NCI-H128 (cell line): ENCODE results near the gene STK17A.

Experiments
- DNase-seq: peaks from one replicate; lab custom pipeline; 2025; ENCODE audit not compliant: unreplicated experiment; lab: John Stamatoyannopoulos, UW

Gene STK17A

DNA sequence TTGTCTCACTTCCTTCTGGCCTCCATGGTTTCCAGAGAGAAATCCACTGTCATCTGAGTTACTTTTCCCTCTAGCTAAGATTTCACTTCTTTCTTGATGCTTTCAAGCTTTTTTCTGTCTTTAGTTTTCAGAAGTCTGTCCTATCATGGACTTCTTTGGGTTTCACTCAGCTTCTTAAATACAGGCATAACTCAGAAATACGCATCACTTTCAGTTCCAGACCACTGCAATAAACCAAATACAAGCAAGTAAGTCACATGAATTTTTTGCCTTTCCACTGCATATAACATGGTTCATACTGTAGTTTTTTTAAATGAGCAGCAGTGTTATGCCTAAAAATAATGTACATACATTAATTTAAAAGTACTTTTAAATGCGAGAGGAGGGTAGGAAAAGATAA is 48.7 kb downstream of the STK17A start:
- DNase-seq, result no peak

DNA sequence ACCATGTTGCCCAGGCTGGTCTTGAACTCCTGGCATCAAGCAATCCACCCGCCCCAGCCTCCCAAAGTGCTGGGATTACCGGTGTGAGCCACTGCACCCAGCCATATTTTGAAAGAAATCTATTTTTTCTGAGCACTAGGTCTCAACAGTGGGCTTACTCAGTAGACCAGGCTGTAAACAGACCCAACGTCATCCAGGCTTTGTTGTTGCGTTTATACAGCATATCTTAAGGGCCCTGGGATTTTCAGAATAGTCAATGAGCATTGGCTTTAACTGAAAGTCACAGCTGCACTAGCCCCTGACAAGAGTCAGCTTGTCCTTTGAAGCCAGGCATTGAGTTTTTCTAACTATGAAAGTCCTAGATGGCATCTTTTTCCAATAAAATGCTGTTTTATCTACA is 49.8 kb downstream of the STK17A start:
- DNase-seq, result no peak

DNA sequence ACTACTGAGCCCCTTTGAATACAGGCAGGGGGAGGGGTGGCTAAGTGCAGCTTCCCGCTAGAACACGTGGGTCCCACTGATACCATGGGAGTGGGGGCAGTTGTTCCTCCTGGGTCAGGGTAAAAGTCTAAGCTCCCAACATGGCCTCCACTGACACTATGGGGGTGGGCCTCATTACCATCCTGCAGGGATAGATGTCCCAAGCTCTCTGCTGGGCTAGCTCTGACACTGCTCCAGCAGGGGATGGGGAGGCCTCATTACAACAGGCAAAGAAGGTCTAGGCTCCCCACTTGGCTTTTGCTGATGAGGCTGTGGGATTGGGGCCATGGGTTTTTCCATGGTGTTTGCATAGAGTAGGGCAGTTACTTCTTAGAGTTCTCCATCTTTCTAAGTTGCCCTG is 51.5 kb downstream of the STK17A start:
- no peak for DNase-seq

DNA sequence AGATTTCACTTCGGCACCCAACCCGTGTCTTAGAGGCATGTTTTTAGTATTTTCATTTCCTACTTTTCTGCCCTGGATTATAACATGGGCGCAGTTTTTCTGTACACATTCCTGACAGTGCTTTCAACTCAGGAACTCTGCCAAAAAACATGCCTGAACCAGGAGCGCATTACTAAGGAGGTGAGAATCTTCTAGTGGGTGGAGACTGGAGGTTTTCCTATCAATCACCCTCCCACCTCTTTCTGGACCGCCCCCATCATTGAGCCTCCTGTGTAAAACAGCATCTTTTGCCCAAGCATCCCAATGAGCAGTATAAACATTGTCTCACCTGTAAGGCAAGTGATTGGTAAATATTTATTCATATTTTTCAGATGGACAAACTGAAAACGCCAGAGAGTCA is 53.2 kb downstream of the STK17A start:
- no peak for DNase-seq

DNA sequence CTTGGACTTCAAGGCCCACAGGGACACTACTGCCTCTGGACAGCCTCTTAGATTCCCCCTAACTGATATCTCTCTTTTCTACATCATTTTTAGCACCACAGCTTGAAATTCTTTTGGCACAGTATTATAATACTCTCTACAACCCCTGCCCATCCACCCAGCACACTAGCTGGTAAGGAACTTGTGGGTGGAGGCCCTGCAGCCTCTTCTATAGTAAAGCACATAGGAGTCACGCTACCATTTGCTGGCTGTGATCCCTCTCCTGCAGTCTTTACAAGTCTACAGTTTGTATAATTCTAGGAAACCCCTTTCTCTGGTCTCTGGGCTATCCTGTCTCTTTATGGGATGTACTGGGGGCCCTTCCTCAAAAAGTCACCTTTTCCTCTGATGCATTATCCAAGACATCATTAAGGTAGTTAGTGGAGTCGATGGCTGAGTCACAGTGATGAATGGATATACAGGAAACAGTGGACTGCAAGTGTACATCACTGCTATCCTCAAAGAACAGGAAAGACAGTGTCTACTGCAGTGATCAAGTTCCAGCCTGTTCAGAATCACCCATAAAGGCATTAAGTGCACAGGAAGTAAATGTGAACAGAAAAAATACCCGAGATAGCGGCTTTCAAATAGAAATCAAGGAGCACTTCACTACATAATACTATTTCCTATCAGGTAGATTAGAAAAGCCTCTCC is 54.4 kb downstream of the STK17A start:
- DNase-seq, result no peak

DNA sequence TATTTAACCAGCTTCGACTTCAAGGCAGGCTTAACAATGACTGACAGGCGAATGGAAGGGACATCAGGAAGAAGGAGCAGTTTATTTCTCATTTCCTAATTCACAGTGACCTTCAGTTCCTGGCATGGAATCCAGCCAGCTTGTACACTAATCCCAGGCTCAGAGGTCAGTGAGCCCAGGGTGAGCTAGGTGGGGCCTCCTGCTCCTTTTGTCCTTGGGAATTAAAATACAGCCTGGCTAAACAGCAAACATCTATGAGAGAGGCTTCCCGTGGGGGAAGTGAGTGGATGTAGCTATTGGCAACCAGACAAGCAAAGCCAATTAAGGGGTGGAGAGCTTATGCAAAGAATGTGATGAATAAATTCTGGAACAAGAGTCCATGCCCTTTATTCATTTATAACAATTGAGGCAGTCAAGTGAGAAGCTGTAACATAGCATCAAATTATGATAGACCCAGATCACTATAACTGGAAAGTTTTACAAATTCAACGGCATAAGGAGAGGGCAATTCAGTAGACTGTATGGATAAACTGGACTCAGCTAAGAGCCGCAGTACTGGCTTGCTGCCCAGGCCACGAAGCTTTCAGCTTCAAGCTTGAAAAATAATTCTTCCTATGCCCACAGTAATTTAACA is 57.1 kb downstream of the STK17A start:
- peak; percentile 49 for DNase-seq

DNA sequence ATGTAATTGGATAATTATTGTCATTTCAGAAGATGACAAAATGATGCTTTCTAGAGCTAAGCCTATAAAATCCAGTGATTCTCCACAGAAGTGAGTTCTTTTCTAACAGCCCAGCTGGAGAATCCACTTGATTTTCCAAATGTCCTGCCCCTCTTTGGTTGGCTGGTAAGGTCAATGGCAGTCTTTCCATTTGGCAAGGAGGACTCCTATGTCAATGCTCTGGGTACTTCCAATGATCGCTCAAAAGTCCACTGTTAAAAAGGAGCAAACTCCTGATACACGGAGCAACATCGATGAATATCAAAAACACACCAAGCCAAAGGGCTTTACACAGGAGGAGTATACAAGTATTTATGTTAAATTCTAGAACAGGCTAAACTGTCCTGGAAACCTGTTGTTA is 57.8 kb downstream of the STK17A start:
- DNase-seq, result no peak

DNA sequence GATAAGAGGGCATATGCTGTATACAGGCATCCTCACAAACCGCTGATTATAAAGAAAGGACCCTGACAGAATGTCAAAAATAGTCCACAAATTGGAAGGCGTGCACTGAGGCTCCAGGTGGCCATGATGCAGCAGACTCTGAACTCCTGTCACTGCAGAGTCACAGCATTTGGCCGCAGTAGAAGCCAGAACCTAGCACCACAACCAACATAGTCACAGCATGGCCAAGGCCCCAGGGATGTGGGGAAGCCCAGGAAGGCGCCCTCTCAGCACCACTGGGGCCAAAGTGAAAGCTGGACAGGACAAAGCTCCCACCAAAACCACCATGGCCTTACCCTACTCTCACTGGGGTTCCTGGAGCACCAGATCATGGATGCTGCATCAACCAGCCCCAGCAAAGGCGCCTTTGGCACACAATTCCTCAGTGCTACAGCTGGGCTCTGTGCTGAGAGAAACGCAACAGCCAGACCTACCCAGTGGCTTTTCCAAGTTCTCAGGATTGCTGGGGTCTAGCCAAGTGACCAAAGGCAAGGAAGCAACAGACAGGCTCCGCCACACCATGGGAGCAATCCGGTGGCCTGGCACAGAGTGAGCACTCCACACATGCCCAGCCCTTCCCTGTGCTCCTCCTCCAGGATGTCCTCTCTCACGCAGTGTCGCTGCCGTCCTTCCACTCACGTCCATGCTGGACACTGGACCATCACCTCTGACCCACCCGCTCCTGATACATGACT is 60.2 kb downstream of the STK17A start:
- no peak for DNase-seq

DNA sequence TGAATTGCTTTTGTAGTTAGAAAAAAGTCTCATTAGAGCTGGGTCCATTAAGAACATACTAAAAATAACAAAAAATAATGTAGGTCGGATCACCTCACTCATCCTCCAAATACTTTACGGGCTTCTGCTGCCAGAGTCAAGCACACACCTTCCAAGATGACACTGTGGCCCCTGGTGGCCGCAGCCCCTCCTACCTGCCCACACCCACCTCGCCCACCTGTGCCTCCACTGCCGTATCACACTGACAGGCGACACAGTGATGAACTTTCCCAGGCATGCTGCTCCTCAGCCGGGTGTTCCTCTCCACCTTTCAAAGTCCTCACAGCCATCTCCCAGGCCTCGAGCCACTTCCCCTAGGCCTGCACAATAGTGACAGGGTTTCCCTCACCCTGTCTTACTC is 60.9 kb downstream of the STK17A start:
- DNase-seq, result no peak

DNA sequence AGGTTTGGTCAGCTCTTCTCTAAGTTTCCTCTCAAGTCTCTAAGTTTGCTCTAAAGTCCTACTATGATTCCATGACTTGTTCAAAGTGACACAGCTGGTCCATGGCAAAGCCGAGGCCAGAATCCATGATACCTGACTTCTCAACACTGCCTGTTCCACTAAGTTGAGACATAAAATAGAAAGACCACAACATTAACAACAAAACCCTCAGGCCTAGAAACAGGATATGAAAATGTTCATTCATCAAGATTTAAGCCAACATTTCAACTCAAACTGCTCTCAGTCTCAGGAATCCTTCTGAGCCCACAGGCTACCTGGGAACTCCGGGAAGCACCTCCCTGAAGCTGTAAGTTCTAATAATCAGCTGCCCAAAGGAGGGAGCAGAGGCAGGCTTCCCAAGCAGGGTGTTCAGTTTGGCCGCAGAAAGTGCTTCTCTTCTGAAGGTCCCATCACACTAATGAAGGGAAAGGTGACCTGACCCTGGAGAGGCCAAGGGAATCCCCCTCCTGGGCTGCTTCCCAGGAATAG is 62.9 kb downstream of the STK17A start:
- DNase-seq, result no peak

DNA sequence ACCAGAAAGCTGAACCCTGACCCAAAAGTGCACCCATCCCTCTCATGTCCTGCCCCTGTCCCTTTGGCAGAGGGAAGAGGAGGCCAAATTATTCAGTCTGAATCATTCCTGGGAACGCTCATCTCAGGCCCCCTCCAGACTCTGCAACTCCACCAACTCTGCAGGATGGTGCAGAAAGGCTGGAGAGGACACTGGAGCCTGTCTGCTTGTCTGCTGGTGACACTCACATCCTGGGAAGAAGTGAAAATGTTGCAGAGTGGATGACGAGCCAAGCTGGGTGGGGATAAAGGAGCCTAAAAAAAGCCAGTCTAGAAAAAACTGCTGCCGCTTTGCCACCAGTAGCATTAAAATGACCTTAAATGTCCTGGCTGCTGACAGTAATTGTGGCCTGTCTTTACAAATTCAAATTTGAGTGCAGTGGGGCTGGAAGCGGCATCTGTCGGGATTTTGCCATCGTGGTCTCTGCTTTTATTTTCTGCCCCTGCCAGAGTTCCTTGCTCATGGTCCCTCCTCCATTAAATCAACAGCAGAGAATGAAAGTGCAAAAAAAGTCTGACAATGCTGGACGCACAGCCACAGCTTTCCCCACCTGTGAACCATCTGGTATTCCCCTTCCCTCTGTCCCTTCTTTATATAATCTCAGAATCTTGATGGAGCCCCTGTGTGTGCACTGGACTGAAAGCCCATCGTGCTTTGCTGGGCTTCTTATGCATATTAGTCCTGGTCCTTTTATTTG is 63.9 kb downstream of the STK17A start:
- no peak for DNase-seq

DNA sequence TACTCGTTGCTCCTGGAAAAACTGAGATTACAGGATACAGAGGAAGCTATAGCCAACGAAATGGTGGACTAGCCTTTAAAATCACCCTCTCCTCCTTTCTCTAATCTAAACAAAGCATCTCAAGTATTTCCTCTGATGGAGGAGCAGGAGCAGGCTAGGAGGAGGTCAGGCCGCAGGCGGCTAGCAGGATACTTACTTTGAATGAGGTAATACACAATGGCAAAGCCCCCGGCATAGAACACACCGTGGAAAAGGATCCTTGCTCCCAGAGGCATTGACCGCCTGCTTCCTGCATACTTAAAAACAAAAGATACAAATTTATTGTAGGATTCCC is 64.4 kb downstream of the STK17A start:
- DNase-seq, result no peak

DNA sequence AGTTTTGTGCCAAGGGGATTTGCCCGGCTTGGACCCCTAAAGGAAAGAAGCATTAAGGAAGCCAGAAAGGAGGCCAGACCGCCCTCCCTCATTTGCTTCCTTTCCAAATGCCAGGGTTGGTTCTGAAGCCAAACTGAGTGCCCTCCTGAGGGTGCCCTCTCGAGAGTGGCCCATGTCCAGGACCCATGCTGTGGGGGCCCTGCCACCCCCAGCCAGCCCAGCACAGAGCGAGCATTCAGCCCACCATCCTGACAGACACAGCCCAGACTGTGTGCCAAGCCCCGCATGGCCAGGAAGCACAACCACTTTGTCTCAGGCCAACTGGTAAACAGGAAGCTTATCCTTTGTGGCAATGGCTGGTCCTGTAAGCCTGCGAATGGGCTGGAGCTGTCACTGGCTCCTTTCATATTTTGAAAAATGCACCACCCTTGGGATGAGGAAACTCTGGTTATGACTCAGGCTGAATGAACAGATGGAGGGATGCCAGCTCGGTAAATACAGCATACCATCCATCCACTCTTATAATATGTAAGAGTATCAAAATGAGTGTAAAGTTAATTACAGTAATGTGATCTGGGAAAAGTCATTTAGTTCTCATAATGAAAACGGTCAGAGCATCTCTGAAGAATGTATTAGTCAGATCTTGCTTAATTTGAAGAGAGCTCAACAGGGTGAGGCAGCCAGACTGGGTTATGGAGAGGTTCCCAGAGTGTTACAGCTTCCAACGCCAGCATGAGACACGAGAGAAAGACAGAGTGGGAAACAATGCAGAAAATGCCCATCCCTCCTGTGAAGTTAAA is 65.0 kb downstream of the STK17A start:
- no peak for DNase-seq

DNA sequence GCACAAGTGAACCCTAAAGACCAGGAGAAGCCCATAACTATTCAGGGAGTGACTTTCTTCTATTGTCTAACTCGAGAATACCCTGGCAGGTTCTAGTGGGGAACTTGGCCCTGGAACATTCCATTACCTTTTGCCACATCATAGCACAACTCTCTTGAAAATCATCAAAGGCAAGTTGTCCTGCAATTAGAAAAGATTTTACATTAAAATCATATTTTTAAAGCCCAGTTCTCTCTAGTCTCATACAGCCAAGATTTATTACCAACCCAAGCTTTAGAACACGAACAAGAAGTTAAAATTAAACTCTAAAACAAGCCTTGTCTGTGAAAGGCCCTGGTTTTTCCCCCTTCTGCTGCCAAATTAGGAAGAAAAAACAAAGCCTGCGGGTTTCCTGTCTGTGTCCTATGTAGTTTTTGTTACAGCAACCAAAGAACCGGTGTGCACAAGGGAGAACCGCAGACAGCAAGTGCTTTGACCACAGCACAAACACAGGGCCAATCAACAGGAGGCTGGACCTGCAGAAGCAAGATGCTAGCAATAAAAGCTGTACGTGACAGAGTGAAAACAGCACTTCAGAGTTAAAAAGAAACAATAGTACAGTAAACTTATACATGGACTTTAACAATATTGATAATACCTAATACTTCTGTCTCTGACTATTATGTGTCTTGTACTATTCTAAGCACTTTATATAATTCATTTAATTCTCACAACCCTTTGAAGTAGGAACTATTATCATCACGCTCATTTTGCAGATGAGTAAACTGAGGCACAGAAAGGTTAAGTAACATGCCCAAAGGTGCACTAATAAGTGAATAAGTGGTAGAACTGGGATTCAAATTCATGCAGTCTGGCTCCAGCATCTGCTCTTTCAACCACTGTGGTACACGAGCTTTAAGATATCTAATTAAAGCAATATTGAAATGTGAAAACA is 65.8 kb downstream of the STK17A start:
- DNase-seq, result no peak

DNA sequence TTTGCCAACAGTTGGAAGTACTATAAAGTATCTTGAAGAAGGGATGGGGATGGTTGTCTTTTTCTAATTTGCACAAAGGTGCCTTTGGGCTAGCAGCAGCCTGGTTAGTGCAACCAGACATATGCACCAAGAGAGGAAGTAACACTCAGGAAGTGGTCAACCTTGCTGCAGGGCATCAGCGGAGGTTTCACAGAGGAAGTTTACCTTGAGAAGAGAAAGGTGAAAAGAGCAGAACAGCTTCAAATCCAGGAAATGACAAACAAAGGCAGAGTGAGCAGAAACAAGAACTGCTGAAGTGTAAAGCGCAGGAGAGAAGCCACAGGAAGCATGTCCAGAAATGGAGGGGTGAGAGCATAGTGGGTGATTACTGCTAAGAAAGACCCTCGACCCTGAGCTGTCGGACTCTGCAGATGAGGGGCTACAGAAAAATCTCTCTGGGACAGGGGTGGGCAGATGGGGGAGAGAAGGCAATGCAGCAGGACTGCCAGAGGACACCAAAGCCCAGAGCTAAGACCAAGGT is 66.9 kb downstream of the STK17A start:
- DNase-seq, result no peak

DNA sequence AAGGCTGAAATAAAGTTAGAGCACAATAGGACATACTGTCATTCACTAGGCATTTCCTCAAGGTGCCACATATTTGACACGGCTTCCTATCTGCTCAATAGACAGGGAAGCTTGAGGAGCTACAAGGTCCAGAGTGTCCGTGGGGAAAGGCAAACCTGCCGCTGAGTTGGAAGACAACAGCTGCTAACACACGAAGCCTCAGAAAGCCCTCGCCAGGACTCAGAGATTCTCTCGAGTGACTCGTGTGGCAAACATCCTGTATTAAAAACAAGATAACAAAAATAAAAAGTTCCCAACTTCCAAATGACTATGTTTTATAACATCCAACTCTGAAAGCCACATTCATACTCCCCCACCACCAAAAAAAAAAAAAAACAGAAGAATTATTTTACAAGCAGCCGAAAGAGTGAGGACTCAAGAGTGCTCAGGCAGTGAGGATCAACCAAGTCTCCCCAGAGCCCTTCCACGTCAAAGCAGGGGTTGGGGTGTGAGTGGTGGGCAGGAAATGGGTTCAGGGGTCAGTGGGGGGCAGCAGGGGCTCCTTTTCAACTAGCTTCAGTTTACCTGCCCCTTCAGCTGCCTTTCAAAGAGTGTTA is 67.6 kb downstream of the STK17A start:
- DNase-seq, result no peak

DNA sequence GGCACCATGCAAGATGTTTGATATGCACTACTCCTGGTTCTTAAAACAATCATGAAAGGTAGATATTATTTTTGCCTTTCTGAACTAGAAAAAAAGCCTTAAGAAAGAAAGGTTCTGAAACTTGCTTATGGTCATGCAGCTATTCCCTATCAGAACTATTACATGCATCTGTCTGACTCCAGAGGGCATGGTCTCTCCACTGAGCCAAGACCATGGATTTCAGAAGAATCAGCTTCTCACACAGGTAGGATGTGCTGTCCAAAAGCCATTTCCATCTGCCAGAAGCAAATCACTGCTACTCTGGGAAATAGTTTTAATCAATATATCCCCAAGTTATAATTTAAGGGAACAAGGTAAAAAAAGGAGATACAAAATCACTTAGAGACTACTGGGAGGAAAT is 69.5 kb downstream of the STK17A start:
- no peak for DNase-seq

DNA sequence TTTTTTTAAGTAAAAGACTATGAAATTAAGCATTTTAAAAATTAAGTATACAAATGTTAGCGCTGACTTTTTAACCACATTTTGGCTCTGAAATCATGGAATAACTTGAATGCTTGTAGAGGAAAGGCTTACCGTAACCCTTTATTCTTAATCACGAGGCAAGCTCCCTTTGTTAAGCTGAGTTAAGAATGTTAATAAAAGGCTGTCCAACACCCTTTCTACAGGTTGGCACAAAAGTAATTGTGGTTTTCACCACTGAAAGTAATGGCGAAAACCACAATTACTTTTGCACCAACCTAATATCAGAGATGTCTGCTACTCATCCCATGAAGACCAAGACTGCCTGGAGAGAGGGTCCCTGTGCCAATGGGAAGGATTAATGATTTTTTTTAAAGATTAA is 70.6 kb downstream of the STK17A start:
- DNase-seq, result no peak

DNA sequence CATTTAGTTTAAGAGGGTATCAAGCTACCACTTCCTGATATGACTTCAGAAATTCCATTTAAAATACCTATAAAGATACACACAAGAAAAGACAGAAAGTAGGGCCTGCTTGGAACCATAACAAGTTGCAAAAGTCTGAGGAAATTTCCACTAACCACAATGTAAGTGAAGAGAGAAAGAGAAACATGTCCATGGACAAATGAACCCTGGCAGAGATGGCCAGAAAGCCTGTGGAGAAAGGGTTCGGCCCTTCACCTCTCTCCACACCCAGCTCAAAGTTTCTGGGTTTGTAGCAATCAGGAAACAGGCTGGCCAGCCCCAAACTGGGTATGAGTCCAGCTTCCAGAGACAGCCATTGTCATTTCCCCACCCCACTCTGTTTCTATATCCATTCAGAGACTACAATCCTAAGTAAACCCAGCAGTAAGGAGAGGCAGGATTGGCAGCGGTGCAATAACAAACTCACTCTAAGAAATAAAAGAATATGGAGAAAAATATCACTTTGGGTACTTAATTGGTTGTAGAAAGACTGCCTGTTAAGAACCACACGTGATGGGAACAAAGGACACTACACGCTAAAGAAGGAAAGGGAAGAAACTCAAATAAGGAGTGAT is 71.1 kb downstream of the STK17A start:
- no peak for DNase-seq
